ENCODE measurements around the gene ACTL8. TPM values are rescaled to one million over a fixed set of nuclear protein-coding genes. Genes with fewer than 3 reads are reported as not detected.
A peak's percentile ranks its signal among the peaks of the same experiment; 100 is the strongest.

ACTL8 gene
- polyA plus RNA-seq, 1 experiment: not detected

- no peak for TF ChIP-seq CTCF (IDR thresholded peaks at IDR 0.05; ENCODE audit: low read depth, low read length)
- ChIA-PET CTCF (interaction anchor here (0.6 kb wide), 1 partner anchor 234 kb away, joined by 4 read pairs; no protein-coding TSS in a partner anchor), POLR2A (no interaction called here)
- Histone ChIP-seq H3K4me3 (ENCODE audit: low read depth, low read length) (no peak overlapping the region), H3K9me3 (ENCODE audit: control insufficient read depth, insufficient read depth, low read length) (peaks cover 6% of the 10 kb centered on the region), H3K27ac (ENCODE audit: low read depth, low read length) (no peak overlapping the region), H3K27me3 (ENCODE audit: control insufficient read depth, insufficient read depth, low read length) (no peaks in the 10 kb centered on the region)
- no peak for DNase-seq (ENCODE audit: low read depth, low spot score)
Measured at GRCh38 chr1:17764591-17764990, 9.5 kb downstream of the ACTL8 start.

- H3K9me3 ChIP-seq (ENCODE audit: control insufficient read depth, insufficient read depth, low read length): no peaks in the 10 kb centered on the region
- H3K27ac ChIP-seq (ENCODE audit: low read depth, low read length): peak overlapping the region; percentile 87
- ChIA-PET POLR2A (no interaction called here), CTCF (no interaction called here)
- DNase-seq (ENCODE audit: low read depth, low spot score): peak; percentile 83
- TF ChIP-seq CTCF (IDR thresholded peaks at IDR 0.05; ENCODE audit: low read depth, low read length): no peak
- H3K27me3 ChIP-seq (ENCODE audit: control insufficient read depth, insufficient read depth, low read length): no peaks in the 10 kb centered on the region
- no peak overlapping the region for H3K4me3 ChIP-seq (ENCODE audit: low read depth, low read length)
Measured at GRCh38 chr1:17765444-17766411, 10.6 kb downstream of the ACTL8 start.

- POLR2A ChIA-PET: interaction anchor here (1.0 to 1.3 kb wide), 3 partner anchors 9 to 107 kb away, joined by 3 to 5 read pairs (median 3); no protein-coding TSS in a partner anchor
Measured at GRCh38 chr1:17768651-17769241, 13.6 kb downstream of the ACTL8 start.

GRCh38 chr1:17770983-17771382, 15.8 kb downstream of the ACTL8 start:
- Histone ChIP-seq H3K9me3 (ENCODE audit: control insufficient read depth, insufficient read depth, low read length) (no peaks in the 10 kb centered on the region; the same call in 1 of the 2 replicates), H3K27ac (ENCODE audit: low read depth, low read length) (no peak overlapping the region), H3K27me3 (ENCODE audit: control insufficient read depth, insufficient read depth, low read length) (no peaks in the 10 kb centered on the region), H3K4me3 (ENCODE audit: low read depth, low read length) (no peak overlapping the region)
- no peak for TF ChIP-seq CTCF (IDR thresholded peaks at IDR 0.05; ENCODE audit: low read depth, low read length)
- DNase-seq (ENCODE audit: low read depth, low spot score): no peak
- CTCF ChIA-PET: no interaction called here
- POLR2A ChIA-PET: no interaction called here

More at GRCh38 chr1:17768651-17769241, 13.6 kb downstream of the ACTL8 start:
- H3K27me3 ChIP-seq (ENCODE audit: control insufficient read depth, insufficient read depth, low read length): no peaks in the 10 kb centered on the region
- no peak overlapping the region for H3K4me3 ChIP-seq (ENCODE audit: low read depth, low read length)
- CTCF ChIA-PET: interaction anchor here (0.9 to 1.4 kb wide), 3 partner anchors 10 to 63 kb away, joined by 3 read pairs; no protein-coding TSS in a partner anchor
- peak; percentile 68 for DNase-seq (ENCODE audit: low read depth, low spot score)
- TF ChIP-seq CTCF (IDR thresholded peaks at IDR 0.05; ENCODE audit: low read depth, low read length): no peak
- peak overlapping the region; percentile 85 for H3K27ac ChIP-seq (ENCODE audit: low read depth, low read length)
- no peaks in the 10 kb centered on the region for H3K9me3 ChIP-seq (ENCODE audit: control insufficient read depth, insufficient read depth, low read length)
